H1 (cell line): ENCODE results near the gene GSTO1. TPM values are rescaled to one million over a fixed set of nuclear protein-coding genes. Genes with fewer than 3 reads are reported as not detected.

Experiments
- CTCF ChIA-PET: fragments of 300-600 bp; sonication (Branson Sonifier 250); formaldehyde crosslinking; loops from one replicate; lab custom pipeline; 2021; ENCODE audit not compliant: partially characterized antibody; lab: Charles Lee
- POLR2A ChIA-PET: fragments of 300-600 bp; sonication (Branson Sonifier 250); formaldehyde crosslinking; loops from one replicate; lab custom pipeline; 2021; ENCODE audit warnings: inconsistent platforms; ENCODE audit not compliant: partially characterized antibody; lab: Charles Lee
- DNase-seq, 2 experiments: peaks; one replicate each; pipeline versions ENCODE4 v3.0.0 to v3.0.0-alpha.2; 2010 to 2022; ENCODE audit warnings: low spot score in 2 of 2, low read depth in 1 of 2, mixed read lengths in 1 of 2
- FAIRE-seq: peaks from 2 replicates; lab custom pipeline; 2011; peaks lifted over from hg19 to GRCh38; lab: Jason Lieb, UNC
- H2AFZ ChIP-seq: 2 replicates; pipeline ENCODE4 v1.8.1; 2012; ENCODE audit warnings: low read length, inconsistent platforms
- H2AK5ac ChIP-seq: 2 replicates; pipeline ENCODE4 v1.6.1; 2013; ENCODE audit warnings: low read depth, low read length
- H2BK120ac ChIP-seq: replicated peaks from 2 replicates; pipeline ENCODE3; 2013; ENCODE audit warnings: low read depth, low read length, inconsistent platforms
- H2BK12ac ChIP-seq: 2 replicates; pipeline ENCODE4 v1.6.1; 2013; ENCODE audit warnings: low read depth, low read length
- H2BK15ac ChIP-seq: 2 replicates; pipeline ENCODE4 v1.6.1; 2013; ENCODE audit warnings: low read length
- H2BK20ac ChIP-seq: 2 replicates; pipeline ENCODE4 v1.6.1; 2013; ENCODE audit warnings: low read length
- H2BK5ac ChIP-seq: 2 replicates; pipeline ENCODE4 v1.6.1; 2013; ENCODE audit warnings: low read depth, low read length
- H3K14ac ChIP-seq: 2 replicates; pipeline ENCODE4 v1.6.1; 2013; ENCODE audit warnings: inconsistent platforms; ENCODE audit not compliant: insufficient read length
- H3K18ac ChIP-seq: 2 replicates; pipeline ENCODE4 v1.6.1; 2013; ENCODE audit warnings: low read length; ENCODE audit errors: extremely low read depth
- H3K23ac ChIP-seq: 2 replicates; pipeline ENCODE4 v1.6.1; 2013; ENCODE audit warnings: inconsistent platforms; ENCODE audit not compliant: insufficient read length
- H3K23me2 ChIP-seq: 2 replicates; pipeline ENCODE4 v1.6.1; 2013; ENCODE audit warnings: low read depth, low read length
- H3K27ac ChIP-seq: 2 replicates; pipeline ENCODE4 v1.6.1; 2011; ENCODE audit warnings: low read depth, low read length, inconsistent platforms
- H3K27me3 ChIP-seq, 4 experiments: replicated peaks in 1 of 4; 1 replicate in 1 of 4; 2 replicates in 3 of 4; pipeline versions ENCODE4 v1.6.1 to v1.8.1; 2011 to 2013; ENCODE audit warnings: low read length in 3 of 4, mild to moderate bottlenecking in 3 of 4, inconsistent platforms in 2 of 4, mixed read lengths in 2 of 4, moderate library complexity in 1 of 4; ENCODE audit not compliant: control insufficient read depth in 3 of 4, insufficient read depth in 3 of 4; ENCODE audit errors: extremely low read depth in 1 of 4
- H3K36me3 ChIP-seq, 4 experiments: 2 replicates each; pipeline versions ENCODE4 v1.6.1 to v1.8.1; 2011 to 2013; ENCODE audit warnings: mild to moderate bottlenecking in 4 of 4, low read length in 3 of 4, moderate library complexity in 2 of 4, control low read depth in 1 of 4, inconsistent platforms in 1 of 4; ENCODE audit not compliant: insufficient read depth in 4 of 4, control insufficient read depth in 2 of 4
- H3K4ac ChIP-seq: replicated peaks from 2 replicates; pipeline ENCODE3; 2013; ENCODE audit warnings: low read length, low read depth, mixed read lengths, inconsistent platforms; ENCODE audit not compliant: insufficient read length
- H3K4me1 ChIP-seq, 4 experiments: replicated peaks in 1 of 4; 1 replicate in 1 of 4; 2 replicates in 3 of 4; pipeline versions ENCODE4 v1.6.1 to v1.8.1; 2011 to 2013; ENCODE audit warnings: low read length in 3 of 4, inconsistent platforms in 2 of 4, mixed read lengths in 1 of 4; ENCODE audit not compliant: insufficient read depth in 4 of 4, control insufficient read depth in 3 of 4
- H3K4me2 ChIP-seq, 2 experiments: 2 replicates each; pipeline versions ENCODE4 v1.6.1 to v1.8.1; 2011 to 2013; ENCODE audit warnings: low read depth in 2 of 2, low read length in 2 of 2, control low read depth in 1 of 2, inconsistent platforms in 1 of 2, mild to moderate bottlenecking in 1 of 2; ENCODE audit not compliant: insufficient read depth in 1 of 2
- H3K4me3 ChIP-seq, 4 experiments: fragments of 200-600, 300-600 bp in 1 of 4; sonication (generic), shearing (Covaris generic), sonication (Bioruptor Twin) in 1 of 4; 2 replicates each; pipeline versions ENCODE4 v1.5.1 to v1.8.1; 2011 to 2016; ENCODE audit warnings: low read length in 4 of 4, low read depth in 3 of 4, control low read depth in 2 of 4, inconsistent platforms in 2 of 4, mild to moderate bottlenecking in 2 of 4, mixed read lengths in 1 of 4, moderate library complexity in 1 of 4; ENCODE audit not compliant: insufficient read depth in 2 of 4; ENCODE audit errors: extremely low read depth in 1 of 4
- H3K56ac ChIP-seq: replicated peaks from 2 replicates; pipeline ENCODE3; 2013; ENCODE audit warnings: low read depth, mild to moderate bottlenecking, mixed read lengths, low read length, inconsistent platforms; ENCODE audit not compliant: insufficient read length
- H3K79me1 ChIP-seq: 2 replicates; pipeline ENCODE4 v1.6.1; 2013; ENCODE audit warnings: low read depth, low read length, control low read depth
- H3K79me2 ChIP-seq, 2 experiments: 2 replicates each; pipeline versions ENCODE4 v1.6.1 to v1.8.1; 2012 to 2013; ENCODE audit warnings: low read length in 2 of 2, mild to moderate bottlenecking in 2 of 2, inconsistent platforms in 1 of 2; ENCODE audit not compliant: insufficient read depth in 2 of 2, control insufficient read depth in 1 of 2
- H3K9ac ChIP-seq, 4 experiments: replicated peaks in 1 of 4; 1 replicate in 1 of 4; 2 replicates in 3 of 4; pipeline versions ENCODE4 v1.6.1 to v1.8.1; 2011 to 2013; ENCODE audit warnings: low read depth in 3 of 4, low read length in 3 of 4, control low read depth in 2 of 4, mild to moderate bottlenecking in 2 of 4, moderate library complexity in 2 of 4, inconsistent platforms in 1 of 4; ENCODE audit errors: extremely low read depth in 1 of 4
- H3K9me3 ChIP-seq, 2 experiments: 2 replicates each; pipeline versions ENCODE4 v1.6.1 to v1.8.1; 2012 to 2013; ENCODE audit warnings: mild to moderate bottlenecking in 2 of 2, moderate library complexity in 2 of 2, control low read depth in 1 of 2, inconsistent platforms in 1 of 2, low read depth in 1 of 2, low read length in 1 of 2, mixed read lengths in 1 of 2; ENCODE audit not compliant: insufficient read depth in 2 of 2
- H4K20me1 ChIP-seq, 2 experiments: replicated peaks in 1 of 2; 2 replicates each; pipeline versions ENCODE3 to v1.8.1; 2011 to 2013; ENCODE audit warnings: inconsistent platforms in 2 of 2, low read length in 2 of 2, mild to moderate bottlenecking in 1 of 2; ENCODE audit not compliant: insufficient read depth in 2 of 2, control insufficient read depth in 1 of 2
- H4K5ac ChIP-seq: 2 replicates; pipeline ENCODE4 v1.6.1; 2013; ENCODE audit warnings: low read length, low read depth, mixed read lengths, inconsistent platforms; ENCODE audit not compliant: insufficient read length
- H4K8ac ChIP-seq: 2 replicates; pipeline ENCODE4 v1.8.0; 2013; ENCODE audit warnings: mild to moderate bottlenecking, moderate library complexity, low read length, inconsistent platforms; ENCODE audit not compliant: insufficient read depth; ENCODE audit errors: extremely low read depth
- H4K91ac ChIP-seq: replicated peaks from 2 replicates; pipeline ENCODE3; 2013; ENCODE audit warnings: low read length, mixed read lengths, inconsistent platforms; ENCODE audit not compliant: insufficient read length
- ASH2L ChIP-seq: fragments of 200-600, 300-600 bp; sonication (generic); IDR thresholded peaks from one replicate; pipeline ENCODE4 v1.7.1; 2017; ENCODE audit warnings: low read length
- CEBPB ChIP-seq: IDR thresholded peaks from 2 replicates; pipeline ENCODE4 v1.6.1; 2012; ENCODE audit warnings: low read depth, low read length
- CREB1 ChIP-seq: IDR thresholded peaks from 2 replicates; pipeline ENCODE4 v1.6.1; 2012; ENCODE audit warnings: inconsistent platforms
- E2F6 ChIP-seq: IDR thresholded peaks from 2 replicates; pipeline ENCODE4 v1.6.1; 2012; ENCODE audit warnings: inconsistent platforms
- GTF2F1 ChIP-seq: IDR thresholded peaks from 2 replicates; pipeline ENCODE4 v1.6.1; 2012; ENCODE audit warnings: low read depth, low read length, improper control_type of control experiment, borderline replicate concordance
- JUN ChIP-seq: IDR thresholded peaks from 2 replicates; pipeline ENCODE4 v1.6.1; 2011; ENCODE audit warnings: low read depth, mild to moderate bottlenecking, improper control_type of control experiment, low read length
- KDM1A ChIP-seq: fragments of 200-600, 300-600 bp; sonication (generic); IDR thresholded peaks from 2 replicates; pipeline ENCODE4 v1.7.1; 2016; ENCODE audit warnings: mild to moderate bottlenecking, low read length, borderline replicate concordance
- MAX ChIP-seq: IDR thresholded peaks from 2 replicates; pipeline ENCODE4 v1.6.1; 2012; ENCODE audit warnings: inconsistent platforms
- RBBP5 ChIP-seq: IDR thresholded peaks from 2 replicates; pipeline ENCODE4 v1.7.1; 2012; ENCODE audit warnings: low read depth, mild to moderate bottlenecking, inconsistent platforms, low read length, moderate library complexity, borderline replicate concordance
- SAP30 ChIP-seq: fragments of 300-600 bp; sonication (generic); IDR thresholded peaks from 2 replicates; pipeline ENCODE4 v1.7.1; 2012; ENCODE audit warnings: low read length, moderate library complexity, mild to moderate bottlenecking, inconsistent platforms; ENCODE audit not compliant: insufficient read depth, insufficient replicate concordance
- SP1 ChIP-seq: IDR thresholded peaks from 2 replicates; pipeline ENCODE4 v1.6.1; 2011; ENCODE audit warnings: low read depth, low read length
- SUZ12 ChIP-seq: fragments of 200-600 bp; sonication (generic); IDR thresholded peaks from 2 replicates; pipeline ENCODE4 v1.6.1; 2012; ENCODE audit warnings: mild to moderate bottlenecking, inconsistent platforms, low read length, moderate library complexity, mixed read lengths
- WGBS, 2 experiments: shearing (Covaris generic) in 1 of 2; methylation state at CpG; one replicate each; pipeline versions ENCODE4 v1.1.6 to v1.1.7; 2013 to 2015; ENCODE audit warnings: low lambda C conversion rate in 2 of 2, mixed read lengths in 2 of 2, inconsistent platforms in 1 of 2, low coverage in 1 of 2, missing lambda C conversion rate in 1 of 2; ENCODE audit not compliant: insufficient replicate concordance in 2 of 2, insufficient coverage in 1 of 2, insufficient read length in 1 of 2; ENCODE audit errors: extremely low coverage in 1 of 2, missing lambda C conversion rate in 1 of 2; 5-methylcytosine and 5-hydroxymethylcytosine counted together
- polyA plus RNA-seq, 7 experiments: library from polyadenylated mRNA; depleted of rRNA in 3 of 7; stranded (reverse) in 5 of 7; unstranded in 2 of 7; fragments of >200 nt in 5 of 7; fragments of 200-250 nt in 2 of 7; gene quantifications; 1 replicate in 5 of 7; 2 replicates in 1 of 7; 4 replicates in 1 of 7; pipeline versions ENCODE4 v1.2.1 to v1.2.3, GENCODE V29; 2011 to 2013; ENCODE audit warnings: missing spikeins in 2 of 7, mixed read lengths in 2 of 7
- total RNA-seq: library from RNA; stranded (reverse); fragmentation: NEBNext Ultra II Directional; extraction: Animal tissue kit (Norgen Biotek cat#: 25700); gene quantifications from 2 replicates; pipeline ENCODE4 v1.2.1, GENCODE V29; 2021
- TF ChIP-seq, protein P1 (sequence below): IDR thresholded peaks from 2 replicates; pipeline ENCODE4 v1.6.1; 2011; ENCODE audit warnings: low read length, improper control_type of control experiment

GSTO1 gene
- total and polyA plus RNA-seq, 2 of the 8 experiments (the other 6 are each of a cell fraction or from before 2014, with no cell fraction given) = 22.4 to 32.5 TPM

DNA sequence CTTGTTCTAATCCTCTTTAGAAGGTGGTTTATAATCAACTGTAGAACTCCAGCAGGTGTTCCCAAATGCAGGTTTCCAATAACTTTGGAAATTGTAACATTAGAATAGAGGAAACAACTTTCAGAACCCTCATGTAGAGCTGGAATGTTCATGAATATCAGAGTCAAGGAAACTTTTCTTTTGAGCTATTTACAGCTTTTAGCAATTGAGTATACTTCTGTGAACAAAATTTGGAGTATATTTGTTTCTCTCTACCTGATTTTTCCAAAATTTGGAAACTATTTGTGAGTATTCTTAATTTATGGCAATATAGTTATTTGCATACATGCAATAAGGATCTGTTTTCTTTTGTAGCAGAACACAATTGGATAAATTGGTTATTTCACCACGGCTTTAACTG, 19.8 kb upstream of the GSTO1 start:
- peaks cover 0 to 10% of the 10 kb centered on the region in 2 experiments; a peak in 2 of 4 replicates for H3K9me3 ChIP-seq
- no peak overlapping the region for H3K4me3 ChIP-seq
- POLR2A ChIA-PET = interaction anchor here (1.1 kb wide), 1 partner anchor 11 kb away, joined by 3 read pairs; no protein-coding TSS in a partner anchor

More for the DNA sequence above, 19.8 kb upstream of the GSTO1 start:
- no peak overlapping the region for H3K27ac ChIP-seq
- H3K27me3 ChIP-seq = peaks cover 0 to 2% (median 0%) of the 10 kb centered on the region in 4 experiments; a peak in 1 of 7 replicates
- no peak overlapping the region for H2BK15ac ChIP-seq
- H2BK5ac ChIP-seq = no peak overlapping the region
- no peak overlapping the region for H3K18ac ChIP-seq
- H3K23ac ChIP-seq = no peak overlapping the region
- no peak overlapping the region for H4K8ac ChIP-seq
- no peaks in the 10 kb centered on the region for H4K20me1 ChIP-seq
- no peaks in the 10 kb centered on the region for H3K79me2 ChIP-seq
- H3K4me2 ChIP-seq = no peak overlapping the region
- H2AK5ac ChIP-seq = no peak overlapping the region
- TF ChIP-seq JUN (no peak), ASH2L (no peak), SUZ12 (no peak), KDM1A (no peak), SAP30 (no peak), SP1 (no peak), GTF2F1 (no peak), E2F6 (no peak), MAX (no peak), RBBP5 (no peak), CREB1 (no peak), CEBPB (no peak)
- TF ChIP-seq, protein P1, sequence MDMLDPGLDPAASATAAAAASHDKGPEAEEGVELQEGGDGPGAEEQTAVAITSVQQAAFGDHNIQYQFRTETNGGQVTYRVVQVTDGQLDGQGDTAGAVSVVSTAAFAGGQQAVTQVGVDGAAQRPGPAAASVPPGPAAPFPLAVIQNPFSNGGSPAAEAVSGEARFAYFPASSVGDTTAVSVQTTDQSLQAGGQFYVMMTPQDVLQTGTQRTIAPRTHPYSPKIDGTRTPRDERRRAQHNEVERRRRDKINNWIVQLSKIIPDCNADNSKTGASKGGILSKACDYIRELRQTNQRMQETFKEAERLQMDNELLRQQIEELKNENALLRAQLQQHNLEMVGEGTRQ = no peak
- DNase-seq = no peak
- peaks cover 9% of the 10 kb centered on the region for H3K23me2 ChIP-seq
- no peak overlapping the region for H2BK12ac ChIP-seq
- no peak for FAIRE-seq
- H3K56ac ChIP-seq = no peak overlapping the region
- H3K79me1 ChIP-seq = no peaks in the 10 kb centered on the region
- H2AFZ ChIP-seq = no peak overlapping the region
- no peak overlapping the region for H4K5ac ChIP-seq
- no peak overlapping the region for H3K9ac ChIP-seq
- CTCF ChIA-PET = no interaction called here
- no peak overlapping the region for H3K4ac ChIP-seq
- H2BK120ac ChIP-seq = no peak overlapping the region
- WGBS, 2 experiments = 76% methylated on average over 1 of the region's 1 CpG; no CpG with 5 or more reads in 1 of the 2 experiments
- H3K14ac ChIP-seq = no peak overlapping the region
- H3K4me1 ChIP-seq = no peaks in the 10 kb centered on the region
- no peak overlapping the region for H2BK20ac ChIP-seq
- H4K91ac ChIP-seq = no peak overlapping the region
- H3K36me3 ChIP-seq = no peaks in the 10 kb centered on the region; a peak in 1 of 8 replicates
